ENCODE measurements around the gene COLEC11. TPM values are rescaled to one million over a fixed set of nuclear protein-coding genes. Genes with fewer than 3 reads are reported as not detected.

The COLEC11 gene
- total and polyA plus RNA-seq, 2 donors (not counting 1 experiment from before 2014, with no cell fraction given) = not detected

- H3K27me3 ChIP-seq (replicated peaks in 1 of 4; ENCODE audit: control extremely low read depth in 1 of 4, control insufficient read depth in 3 of 4, insufficient read depth in 4 of 4, low read length in 3 of 4) = no peaks in the 10 kb centered on the region
- no peak overlapping the region for H3K9ac ChIP-seq (ENCODE audit: low read length)
- H3K4me3 ChIP-seq (ENCODE audit: control extremely low read depth in 1 of 5, extremely low read depth in 1 of 5, insufficient read depth in 1 of 5, low read depth in 2 of 5, low read length in 4 of 5) = no peak overlapping the region
- Mint-ChIP-seq H3K27ac (no peak overlapping the region), H3K27me3 (no peaks in the 10 kb centered on the region), H3K9me3 (ENCODE audit: insufficient read depth) (no peaks in the 10 kb centered on the region), H3K4me1 (no peaks in the 10 kb centered on the region), H3K4me3 (no peak overlapping the region)
- WGBS (ENCODE audit: insufficient coverage) = 97% methylated on average over 9 of the region's 22 CpGs
- no peaks in the 10 kb centered on the region for H3K36me3 ChIP-seq (replicated peaks in 1 of 2; ENCODE audit: control extremely low read depth in 1 of 2, control insufficient read depth in 1 of 2, extremely low read depth in 1 of 2, insufficient read depth in 2 of 2, low read length in 1 of 2)
- CTCF ChIA-PET = no interaction called here
- TF ChIP-seq, protein P1, sequence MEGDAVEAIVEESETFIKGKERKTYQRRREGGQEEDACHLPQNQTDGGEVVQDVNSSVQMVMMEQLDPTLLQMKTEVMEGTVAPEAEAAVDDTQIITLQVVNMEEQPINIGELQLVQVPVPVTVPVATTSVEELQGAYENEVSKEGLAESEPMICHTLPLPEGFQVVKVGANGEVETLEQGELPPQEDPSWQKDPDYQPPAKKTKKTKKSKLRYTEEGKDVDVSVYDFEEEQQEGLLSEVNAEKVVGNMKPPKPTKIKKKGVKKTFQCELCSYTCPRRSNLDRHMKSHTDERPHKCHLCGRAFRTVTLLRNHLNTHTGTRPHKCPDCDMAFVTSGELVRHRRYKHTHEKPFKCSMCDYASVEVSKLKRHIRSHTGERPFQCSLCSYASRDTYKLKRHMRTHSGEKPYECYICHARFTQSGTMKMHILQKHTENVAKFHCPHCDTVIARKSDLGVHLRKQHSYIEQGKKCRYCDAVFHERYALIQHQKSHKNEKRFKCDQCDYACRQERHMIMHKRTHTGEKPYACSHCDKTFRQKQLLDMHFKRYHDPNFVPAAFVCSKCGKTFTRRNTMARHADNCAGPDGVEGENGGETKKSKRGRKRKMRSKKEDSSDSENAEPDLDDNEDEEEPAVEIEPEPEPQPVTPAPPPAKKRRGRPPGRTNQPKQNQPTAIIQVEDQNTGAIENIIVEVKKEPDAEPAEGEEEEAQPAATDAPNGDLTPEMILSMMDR (IDR thresholded peaks at IDR 0.05) = no peak
- no peak for TF ChIP-seq EZH2 (IDR thresholded peaks at IDR 0.05; ENCODE audit: borderline replicate concordance, insufficient read depth, low read depth, low read length, poor library complexity, severe bottlenecking)
- no peak overlapping the region for H3K27ac ChIP-seq (ENCODE audit: low read length in 2 of 2)
- peaks cover 0 to 2% (median 0%) of the 10 kb centered on the region in 3 donors for H3K9me3 ChIP-seq (ENCODE audit: control extremely low read depth in 1 of 3, control insufficient read depth in 2 of 3, insufficient read depth in 1 of 3, low read length in 2 of 3)
- intact Hi-C loops (cut with micrococcal nuclease) = no loop called here
- no peaks in the 10 kb centered on the region for H3K4me1 ChIP-seq (ENCODE audit: control insufficient read depth in 2 of 2, insufficient read depth in 2 of 2, low read length in 2 of 2)
- no peaks in the 10 kb centered on the region for H4K20me1 ChIP-seq (ENCODE audit: control insufficient read depth, insufficient read depth, low read length, poor library complexity, severe bottlenecking)
- POLR2A ChIA-PET = no interaction called here
- DNase-seq (no peak), ATAC-seq (ENCODE audit: low read depth) (no peak)
- H3K79me2 ChIP-seq (ENCODE audit: control insufficient read depth, insufficient read depth, low read length) = no peaks in the 10 kb centered on the region
- no peak overlapping the region for H2AFZ ChIP-seq (ENCODE audit: insufficient read depth, low read depth, low read length, poor library complexity, severe bottlenecking)
- no peak overlapping the region for H3K4me2 ChIP-seq (replicated peaks; ENCODE audit: low read depth, low read length, poor library complexity, severe bottlenecking)
These were observed 4.3 kb downstream of the COLEC11 start for GRCh38 chr2:3598912-3599854.

GRCh38 chr2:3600256-3600855, 5.4 kb downstream of the COLEC11 start:
- H3K9ac ChIP-seq (ENCODE audit: low read length) = no peak overlapping the region
- CTCF ChIA-PET = no interaction called here
- no peak overlapping the region for H3K4me3 Mint-ChIP-seq
- H3K27me3 Mint-ChIP-seq = no peaks in the 10 kb centered on the region
- no peaks in the 10 kb centered on the region for H3K79me2 ChIP-seq (ENCODE audit: control insufficient read depth, insufficient read depth, low read length)
- H3K4me3 ChIP-seq (ENCODE audit: control extremely low read depth in 1 of 5, extremely low read depth in 1 of 5, insufficient read depth in 1 of 5, low read depth in 2 of 5, low read length in 4 of 5) = no peak overlapping the region
- DNase-seq = no peak
- H3K36me3 ChIP-seq (replicated peaks in 1 of 2; ENCODE audit: control extremely low read depth in 1 of 2, control insufficient read depth in 1 of 2, extremely low read depth in 1 of 2, insufficient read depth in 2 of 2, low read length in 1 of 2) = no peaks in the 10 kb centered on the region
- intact Hi-C loops (cut with micrococcal nuclease) = no loop called here
- TF ChIP-seq EZH2 (IDR thresholded peaks at IDR 0.05; ENCODE audit: borderline replicate concordance, insufficient read depth, low read depth, low read length, poor library complexity, severe bottlenecking) = no peak
- TF ChIP-seq, protein P1 (IDR thresholded peaks at IDR 0.05) = no peak
- 85% methylated on average over 6 of the region's 11 CpGs for WGBS (ENCODE audit: insufficient coverage)
- peaks cover 0 to 2% (median 0%) of the 10 kb centered on the region in 3 donors for H3K9me3 ChIP-seq (ENCODE audit: control extremely low read depth in 1 of 3, control insufficient read depth in 2 of 3, insufficient read depth in 1 of 3, low read length in 2 of 3)
- H3K27ac ChIP-seq (ENCODE audit: low read length in 2 of 2) = no peak overlapping the region
- no peaks in the 10 kb centered on the region for H3K4me1 Mint-ChIP-seq
- no peak overlapping the region for H3K4me2 ChIP-seq (replicated peaks; ENCODE audit: low read depth, low read length, poor library complexity, severe bottlenecking)
- H3K4me1 ChIP-seq (ENCODE audit: control insufficient read depth in 2 of 2, insufficient read depth in 2 of 2, low read length in 2 of 2) = no peaks in the 10 kb centered on the region
- POLR2A ChIA-PET = no interaction called here
- no peak for ATAC-seq (ENCODE audit: low read depth)
- no peak overlapping the region for H2AFZ ChIP-seq (ENCODE audit: insufficient read depth, low read depth, low read length, poor library complexity, severe bottlenecking)
- H4K20me1 ChIP-seq (ENCODE audit: control insufficient read depth, insufficient read depth, low read length, poor library complexity, severe bottlenecking) = no peaks in the 10 kb centered on the region
- H3K27ac Mint-ChIP-seq = no peak overlapping the region
- no peaks in the 10 kb centered on the region for H3K27me3 ChIP-seq (replicated peaks in 1 of 4; ENCODE audit: control extremely low read depth in 1 of 4, control insufficient read depth in 3 of 4, insufficient read depth in 4 of 4, low read length in 3 of 4)
- H3K9me3 Mint-ChIP-seq (ENCODE audit: insufficient read depth) = no peaks in the 10 kb centered on the region

All from B cell (primary cell).